ENCODE measurements around the gene MAPKBP1.
"Not testable (repeated sequence)": the region's sequence is repeated elsewhere in the genome, so short reads cannot be mapped to it uniquely, and the experiment has no call there.

MAPKBP1 gene

GRCh38 chr15:41774062-41774881 lies at the start of gene MAPKBP1:
TSS of gene MAPKBP1 (plus strand) at chr15:41774484. CDS start at chr15:41775276, 792 bp downstream.
- DNase-seq = peak; percentile 95

- no peak for DNase-seq
These were observed 47.1 kb upstream of the MAPKBP1 start for GRCh38 chr15:41727143-41727542.

GRCh38 chr15:41728061-41728460 lies 46.2 kb upstream of the MAPKBP1 start:
- DNase-seq = not testable (repeated sequence)

- no peak for DNase-seq
These were observed 43.7 kb upstream of the MAPKBP1 start for GRCh38 chr15:41730543-41730942.

GRCh38 chr15:41732483-41732882 lies 41.8 kb upstream of the MAPKBP1 start:
- DNase-seq = no peak

GRCh38 chr15:41734079-41734478 lies 40.2 kb upstream of the MAPKBP1 start:
- no peak for DNase-seq

GRCh38 chr15:41735046-41735445 lies 39.2 kb upstream of the MAPKBP1 start:
- DNase-seq = no peak

GRCh38 chr15:41735492-41735891 lies 38.8 kb upstream of the MAPKBP1 start:
- DNase-seq = not testable (repeated sequence)

- no peak for DNase-seq
These were observed 27.5 kb upstream of the MAPKBP1 start for GRCh38 chr15:41746802-41747201.

GRCh38 chr15:41756198-41756597 lies 18.1 kb upstream of the MAPKBP1 start:
- no peak for DNase-seq

- DNase-seq = no peak
These were observed 1.5 kb upstream of the MAPKBP1 start for GRCh38 chr15:41772720-41773331.

GRCh38 chr15:41773332-41773728 lies 954 bp upstream of the MAPKBP1 start:
- DNase-seq = no peak

GRCh38 chr15:41773729-41774061 lies 589 bp upstream of the MAPKBP1 start:
- DNase-seq = no peak

GRCh38 chr15:41774882-41775417 lies 666 bp downstream of the MAPKBP1 start:
- no peak for DNase-seq

GRCh38 chr15:41775651-41776050 lies 1.4 kb downstream of the MAPKBP1 start:
- DNase-seq = no peak

GRCh38 chr15:41777421-41777973 lies 3.2 kb downstream of the MAPKBP1 start:
- no peak for DNase-seq

GRCh38 chr15:41778521-41778920 lies 4.2 kb downstream of the MAPKBP1 start:
- no peak for DNase-seq

- DNase-seq = no peak
These were observed 5.4 kb downstream of the MAPKBP1 start for GRCh38 chr15:41779662-41780157.

GRCh38 chr15:41780266-41780665 lies 6.0 kb downstream of the MAPKBP1 start:
- no peak for DNase-seq

GRCh38 chr15:41780727-41781126 lies 6.4 kb downstream of the MAPKBP1 start:
- DNase-seq = no peak

- DNase-seq = no peak
These were observed 8.3 kb downstream of the MAPKBP1 start for GRCh38 chr15:41782371-41783282.

- DNase-seq = no peak
These were observed 9.0 kb downstream of the MAPKBP1 start for GRCh38 chr15:41783296-41783695.

GRCh38 chr15:41788262-41788661 lies 14.0 kb downstream of the MAPKBP1 start:
- no peak for DNase-seq
